Measurements from ENCODE around the gene KPNA3.
"Not testable (repeated sequence)": the region's sequence is repeated elsewhere in the genome, so short reads cannot be mapped to it uniquely, and the experiment has no call there.

Gene KPNA3

DNA sequence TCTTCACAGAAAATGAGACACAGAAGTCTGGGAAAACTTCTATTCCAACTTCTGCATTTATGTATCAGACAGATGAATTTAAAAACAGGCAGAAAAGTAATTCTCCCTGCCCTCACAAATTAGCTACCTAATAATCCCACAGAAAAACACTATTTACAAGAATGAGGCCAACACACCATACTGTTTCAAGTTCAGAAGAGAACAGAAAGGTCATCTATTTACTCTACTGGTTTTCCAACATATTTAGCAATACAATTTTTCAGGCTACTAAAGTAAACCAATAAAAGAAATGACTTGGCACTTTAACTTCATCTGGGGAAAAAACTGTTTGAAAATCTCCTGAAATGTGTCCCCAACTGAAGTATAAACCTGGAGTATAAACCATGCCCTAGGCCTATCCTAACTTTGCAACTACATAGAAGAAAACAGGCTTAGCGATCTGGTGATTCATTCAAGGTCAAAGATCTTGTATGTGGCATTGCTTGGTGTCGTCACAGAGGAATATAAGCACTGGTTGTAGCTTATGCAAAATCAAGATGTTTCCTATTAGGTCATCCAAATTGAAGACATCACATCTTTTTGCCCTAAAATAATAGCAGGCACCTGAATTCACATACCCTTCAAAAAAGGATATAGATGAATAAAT, 81.1 kb downstream of the KPNA3 start:
- in situ Hi-C loops (cut with HindIII; ENCODE audit: low pct_unique_long_range_greater_than_20kb, low sequenced_read_pairs), result no loop called here
- no peak for TF ChIP-seq JUND (IDR thresholded peaks at IDR 0.05; ENCODE audit: low read depth)
- DNase-seq (ENCODE audit: low read depth in 1 of 2, low spot score in 1 of 2), result no peak

DNA sequence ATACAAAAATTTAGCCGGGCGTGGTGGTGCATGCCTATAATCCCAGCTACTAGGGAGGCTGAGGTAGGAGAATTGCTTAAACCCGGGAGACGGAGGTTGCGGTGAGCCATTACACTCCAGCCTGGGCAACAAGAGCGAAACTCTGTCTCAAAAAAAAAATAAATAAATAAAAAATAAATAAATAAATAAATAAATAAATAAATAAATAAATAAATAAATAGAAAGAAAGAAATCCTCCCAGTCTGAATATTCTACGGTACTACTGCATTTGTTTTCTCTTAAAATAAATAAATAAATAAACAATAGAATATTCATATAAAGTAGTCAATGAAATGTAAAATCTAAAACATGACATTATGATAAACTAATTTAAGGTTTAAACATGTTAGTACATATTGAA, 88.2 kb downstream of the KPNA3 start:
- DNase-seq (ENCODE audit: low read depth in 1 of 2, low spot score in 1 of 2); in situ Hi-C loops (cut with HindIII; ENCODE audit: low pct_unique_long_range_greater_than_20kb, low sequenced_read_pairs): not testable (repeated sequence)

DNA sequence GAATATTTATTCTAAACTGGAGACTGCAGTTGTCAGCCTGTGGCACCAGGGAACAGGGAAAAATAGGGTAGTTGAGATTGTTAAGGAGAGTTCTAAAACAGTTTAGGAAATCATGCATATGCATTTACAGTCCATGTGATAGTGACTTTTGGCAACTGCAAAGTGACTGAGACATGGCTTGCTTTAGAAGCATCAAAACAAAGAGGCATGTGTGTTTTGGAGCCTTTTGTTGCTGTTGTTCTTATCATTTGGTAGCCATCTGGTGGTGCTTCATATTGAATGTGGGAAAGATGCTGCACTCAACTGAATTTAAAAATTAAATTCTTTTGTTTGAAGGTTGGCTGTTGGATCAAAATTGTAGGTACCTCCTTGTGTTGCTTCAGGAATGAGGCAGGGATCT, 91.0 kb downstream of the KPNA3 start:
- no peak for DNase-seq (ENCODE audit: low read depth in 1 of 2, low spot score in 1 of 2)
- no peak for TF ChIP-seq JUND (IDR thresholded peaks at IDR 0.05; ENCODE audit: low read depth)
- in situ Hi-C loops (cut with HindIII; ENCODE audit: low pct_unique_long_range_greater_than_20kb, low sequenced_read_pairs), result no loop called here

DNA sequence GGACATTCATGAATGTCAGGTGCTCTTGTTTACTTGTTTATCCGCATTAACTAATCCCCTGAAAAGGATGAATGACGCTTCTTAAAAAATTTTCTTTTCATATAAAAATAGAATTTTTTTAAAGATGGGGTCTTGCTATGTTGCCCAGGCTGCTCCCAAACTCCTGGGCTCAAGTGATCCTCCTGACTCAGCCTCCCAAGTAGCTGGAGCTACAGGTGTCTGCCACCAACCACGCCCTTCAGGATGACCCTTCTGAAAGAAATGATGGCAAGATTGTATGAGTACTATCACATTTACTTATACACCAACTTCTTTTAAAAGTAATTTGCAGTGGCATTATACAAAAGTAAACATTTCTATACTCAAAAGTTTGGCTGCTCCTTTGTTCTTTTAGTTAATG, 95.0 kb downstream of the KPNA3 start:
- in situ Hi-C loops (cut with HindIII; ENCODE audit: low pct_unique_long_range_greater_than_20kb, low sequenced_read_pairs), result no loop called here
- DNase-seq (ENCODE audit: low read depth in 1 of 2, low spot score in 1 of 2), result no peak
- no peak for TF ChIP-seq JUND (IDR thresholded peaks at IDR 0.05; ENCODE audit: low read depth)

DNA sequence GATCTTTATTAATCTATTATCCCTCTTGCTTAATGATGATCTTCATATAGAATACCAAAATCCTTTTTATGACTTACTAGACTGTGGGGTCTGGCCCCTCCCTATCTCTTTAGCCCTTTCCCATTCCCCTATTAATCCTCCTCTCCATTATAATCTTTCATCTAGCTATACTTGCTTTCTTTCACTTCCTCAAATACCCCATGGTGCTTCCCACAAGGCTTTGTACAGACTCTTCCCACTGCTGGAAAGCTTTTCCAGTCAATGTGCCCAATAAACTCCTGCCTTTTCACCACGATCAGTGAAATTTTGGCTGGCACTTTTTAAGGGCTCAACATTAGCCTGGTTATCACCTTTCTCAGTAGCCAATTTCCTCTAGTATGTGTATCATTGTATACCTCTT, 98.0 kb downstream of the KPNA3 start:
- DNase-seq (ENCODE audit: low read depth in 1 of 2, low spot score in 1 of 2), result no peak
- in situ Hi-C loops (cut with HindIII; ENCODE audit: low pct_unique_long_range_greater_than_20kb, low sequenced_read_pairs), result no loop called here
- no peak for TF ChIP-seq JUND (IDR thresholded peaks at IDR 0.05; ENCODE audit: low read depth)

DNA sequence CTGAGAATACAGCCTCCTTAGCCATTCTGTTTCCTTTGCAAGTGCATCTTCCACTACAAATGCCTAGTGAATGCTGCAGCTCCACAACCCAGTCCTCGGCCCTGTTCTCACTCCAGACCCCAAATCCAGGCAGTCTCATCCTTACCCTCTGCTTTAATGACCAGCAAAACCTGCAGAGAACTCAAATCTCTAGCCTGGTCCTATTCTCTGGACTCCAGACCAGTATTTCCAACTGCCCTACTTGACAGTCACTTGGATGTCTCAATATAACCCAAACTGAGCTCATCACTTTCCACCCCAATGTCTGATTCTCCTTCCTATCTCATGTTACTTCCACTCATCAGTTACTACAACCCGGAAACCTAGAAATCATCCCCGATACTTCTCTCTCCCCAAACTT, 98.6 kb downstream of the KPNA3 start:
- no peak for DNase-seq (ENCODE audit: low read depth in 1 of 2, low spot score in 1 of 2)
- TF ChIP-seq JUND (IDR thresholded peaks at IDR 0.05; ENCODE audit: low read depth), result no peak
- in situ Hi-C loops (cut with HindIII; ENCODE audit: low pct_unique_long_range_greater_than_20kb, low sequenced_read_pairs), result no loop called here

DNA sequence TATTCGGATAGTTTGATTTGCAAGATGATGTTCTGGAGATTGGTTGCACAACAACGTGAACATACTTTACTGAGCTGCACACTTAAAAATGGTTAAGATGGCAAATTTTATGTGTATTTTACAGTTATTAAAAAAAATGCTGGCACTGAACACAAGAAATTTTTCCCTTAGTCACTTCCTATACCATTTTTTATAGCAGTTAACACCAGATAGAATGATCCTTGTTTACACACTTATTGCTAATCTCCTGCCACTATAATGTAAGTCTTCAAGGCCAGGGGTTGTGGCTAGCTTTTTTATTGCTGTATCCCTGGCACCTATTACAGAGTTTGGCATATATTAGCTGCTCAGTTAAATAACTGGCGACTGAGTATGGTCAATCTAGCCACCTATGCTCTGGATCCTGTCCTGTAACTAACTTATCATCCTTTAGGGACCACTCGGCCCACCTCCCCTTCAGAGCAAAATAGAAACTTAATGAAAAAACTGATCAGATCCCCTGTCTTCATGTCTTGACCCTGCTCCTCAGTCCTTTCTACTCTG, 99.2 kb downstream of the KPNA3 start:
- no peak for DNase-seq (ENCODE audit: low read depth in 1 of 2, low spot score in 1 of 2)
- in situ Hi-C loops (cut with HindIII; ENCODE audit: low pct_unique_long_range_greater_than_20kb, low sequenced_read_pairs), result no loop called here
- no peak for TF ChIP-seq JUND (IDR thresholded peaks at IDR 0.05; ENCODE audit: low read depth)

DNA sequence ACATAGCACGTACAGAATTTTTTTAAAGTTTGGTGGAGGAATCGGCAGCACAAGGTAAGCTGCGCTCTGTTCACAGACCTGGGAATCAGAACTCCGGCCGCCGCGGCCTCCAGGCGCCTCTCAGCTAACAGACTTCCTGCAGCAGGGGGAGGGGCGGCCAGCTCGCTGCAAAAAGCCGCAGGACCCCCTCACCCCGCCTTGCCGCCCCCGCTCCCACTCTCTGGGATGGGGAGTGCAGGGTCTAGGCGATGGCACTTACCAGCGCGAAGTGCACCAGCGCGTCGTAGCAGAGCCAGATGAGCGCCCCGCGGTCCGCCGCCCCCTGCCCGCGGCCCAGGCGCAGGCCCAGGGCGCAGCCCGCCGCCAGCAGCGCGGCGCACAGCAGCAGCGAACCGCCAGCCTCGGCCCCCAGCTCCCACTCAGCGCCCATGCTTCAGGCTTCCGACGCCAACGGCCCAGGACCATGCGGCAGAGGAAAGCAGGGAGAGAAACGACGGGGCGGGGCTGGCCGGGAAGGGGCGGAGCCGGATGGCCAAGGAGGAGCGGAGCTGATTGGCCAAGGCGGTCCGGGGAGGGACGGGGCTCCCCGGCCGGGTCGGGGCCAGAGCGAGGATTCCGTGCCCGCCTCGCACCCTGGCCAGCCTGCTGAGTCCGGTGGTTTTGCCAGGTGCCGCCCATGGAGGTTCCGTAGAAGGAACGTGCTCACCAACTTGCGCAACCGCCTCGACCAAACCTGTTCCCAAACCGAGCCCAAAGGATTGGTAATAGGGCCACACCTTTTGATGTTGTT, 101.3 kb downstream of the KPNA3 start, which contains the start of gene EBPL:
TSS of gene EBPL (minus strand) at position 492 of the 790 bp plus-strand sequence. CDS start at position 430, 62 bp downstream.
- in situ Hi-C loops (cut with HindIII; ENCODE audit: low pct_unique_long_range_greater_than_20kb, low sequenced_read_pairs), result no loop called here
- DNase-seq (ENCODE audit: low read depth in 1 of 2, low spot score in 1 of 2), result peak; percentile 89 to 93
- TF ChIP-seq JUND (IDR thresholded peaks at IDR 0.05; ENCODE audit: low read depth), result no peak

DNA sequence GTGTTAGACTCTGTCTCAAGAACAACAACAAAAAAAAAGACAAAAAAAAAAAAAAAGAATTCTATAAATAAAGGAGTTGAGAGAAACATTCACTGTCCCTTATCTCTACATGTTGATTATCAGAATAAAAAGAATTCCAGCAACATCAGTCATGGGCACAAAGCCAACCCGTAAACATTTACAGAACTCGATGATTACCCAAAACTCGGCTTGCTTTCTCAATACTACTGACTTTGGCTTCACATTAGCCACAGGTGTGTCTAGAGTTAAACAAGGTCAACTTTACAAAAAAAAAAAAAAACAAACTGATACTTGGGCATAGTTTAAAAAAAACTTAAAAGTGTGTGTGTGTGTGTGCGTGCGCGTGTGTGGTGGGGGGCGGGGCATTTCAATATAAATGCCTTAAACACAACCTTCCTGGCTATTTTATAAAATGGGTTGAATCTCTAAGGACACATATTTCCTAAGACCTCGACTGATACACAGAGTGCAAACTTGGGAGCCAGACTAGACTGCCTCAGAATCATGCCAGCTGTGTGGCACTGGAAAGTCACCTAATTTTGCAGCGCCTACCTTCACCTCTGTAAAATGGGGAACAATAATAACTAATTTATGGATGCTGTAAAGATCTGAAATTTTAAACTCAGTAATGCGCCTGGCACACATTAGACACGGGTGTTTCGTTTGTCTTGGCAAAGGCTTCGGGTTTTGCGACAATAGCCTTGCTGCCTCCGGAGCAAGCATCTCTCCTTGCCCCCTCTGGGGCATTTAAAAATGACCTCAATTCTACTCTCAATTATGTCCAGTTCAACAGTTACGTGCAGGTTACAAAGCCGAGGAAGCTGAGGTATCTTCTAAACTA, 102.1 kb downstream of the KPNA3 start:
- no peak for TF ChIP-seq JUND (IDR thresholded peaks at IDR 0.05; ENCODE audit: low read depth)
- peak; percentile 33 to 50 for DNase-seq (ENCODE audit: low read depth in 1 of 2, low spot score in 1 of 2)
- in situ Hi-C loops (cut with HindIII; ENCODE audit: low pct_unique_long_range_greater_than_20kb, low sequenced_read_pairs), result no loop called here

DNA sequence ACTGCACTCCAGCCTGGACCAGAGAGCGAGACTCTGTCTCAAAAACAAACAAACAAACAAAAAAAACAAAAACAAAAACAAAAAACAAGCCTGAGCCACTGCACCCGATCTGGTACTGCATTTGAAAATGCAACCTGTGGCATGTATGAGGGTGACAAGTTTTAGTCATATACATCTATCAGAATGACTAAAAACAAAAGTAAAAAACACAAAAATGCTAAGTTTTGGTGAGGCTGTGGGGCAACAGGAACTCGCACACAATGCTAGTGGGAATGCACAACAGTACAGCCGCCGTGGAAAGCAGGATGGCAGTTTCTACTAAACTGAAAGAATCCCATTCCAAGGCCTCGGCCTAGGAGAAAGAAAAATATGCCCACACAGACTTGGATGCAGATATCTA, 109.0 kb downstream of the KPNA3 start:
- no peak for DNase-seq (ENCODE audit: low read depth in 1 of 2, low spot score in 1 of 2)
- in situ Hi-C loops (cut with HindIII; ENCODE audit: low pct_unique_long_range_greater_than_20kb, low sequenced_read_pairs), result no loop called here
- TF ChIP-seq JUND (IDR thresholded peaks at IDR 0.05; ENCODE audit: low read depth), result no peak

DNA sequence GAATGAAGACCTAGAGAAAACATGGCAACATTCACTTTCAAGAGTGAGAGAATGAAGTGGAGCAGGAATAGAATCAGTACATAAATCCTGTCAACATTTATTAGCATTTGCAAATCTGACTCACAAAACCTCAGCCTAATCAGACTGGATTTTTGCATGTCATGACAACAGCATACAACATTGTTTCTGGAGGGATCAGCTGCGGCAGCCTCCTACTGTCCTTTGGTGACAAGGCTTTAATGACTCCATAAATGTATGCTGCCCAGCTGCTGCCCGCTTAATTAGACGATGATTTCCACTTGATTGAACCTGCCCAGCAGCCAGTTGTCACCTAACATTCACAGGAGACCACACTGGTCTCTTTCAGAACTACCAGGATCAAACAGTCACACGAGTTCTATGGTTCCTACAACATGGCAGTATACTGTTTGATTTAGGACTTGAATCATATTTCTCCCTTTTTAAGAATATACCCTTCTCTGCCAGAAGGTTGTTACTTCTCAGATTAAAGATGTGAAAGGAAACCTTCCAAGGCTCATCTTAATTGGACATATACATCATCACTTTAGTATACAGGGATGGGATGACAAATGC, 110.5 kb downstream of the KPNA3 start:
- in situ Hi-C loops (cut with HindIII; ENCODE audit: low pct_unique_long_range_greater_than_20kb, low sequenced_read_pairs), result no loop called here
- no peak for DNase-seq (ENCODE audit: low read depth in 1 of 2, low spot score in 1 of 2)

DNA sequence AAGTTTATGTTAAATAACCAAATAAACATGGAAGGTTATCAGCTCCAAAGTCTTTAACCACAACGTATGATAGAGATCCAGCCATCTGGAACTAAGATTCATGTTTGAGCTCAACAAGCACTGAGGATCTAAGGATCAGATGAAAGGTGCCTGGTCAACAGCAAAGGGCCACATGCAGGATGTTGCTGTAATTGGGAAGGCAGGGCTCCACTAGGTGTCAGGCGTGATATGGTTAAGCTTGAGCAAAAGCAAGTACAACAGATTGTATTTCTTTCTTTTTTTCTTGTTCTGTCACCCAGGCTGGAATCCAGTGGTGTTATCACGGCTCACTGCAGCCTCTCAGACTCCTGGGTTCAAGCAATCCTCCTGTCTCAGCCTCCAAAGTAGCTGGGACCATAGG, 113.2 kb downstream of the KPNA3 start:
- no peak for TF ChIP-seq JUND (IDR thresholded peaks at IDR 0.05; ENCODE audit: low read depth)
- in situ Hi-C loops (cut with HindIII; ENCODE audit: low pct_unique_long_range_greater_than_20kb, low sequenced_read_pairs), result no loop called here
- peak in 1 of 2 experiments; percentile 39 for DNase-seq (ENCODE audit: low read depth in 1 of 2, low spot score in 1 of 2)

More for the DNA sequence above, 110.5 kb downstream of the KPNA3 start:
- TF ChIP-seq JUND (IDR thresholded peaks at IDR 0.05; ENCODE audit: low read depth), result no peak

All from T47D (cell line).